Mesenteric fat pad (tissue), 1 donor: ENCODE measurements around the gene MGLL. TPM values are rescaled to one million over a fixed set of nuclear protein-coding genes. Genes with fewer than 3 reads are reported as not detected.
A peak's percentile ranks its signal among the peaks of the same experiment; 100 is the strongest.

Experiments used
- DNase-seq: peaks from one replicate; pipeline ENCODE4 v3.0.0-alpha.2; 2020; ENCODE audit warnings: low spot score
- total RNA-seq: library from RNA; stranded (reverse); fragmentation: NEBNext Ultra II Directional; extraction: Animal tissue kit (Norgen Biotek cat#: 25700); gene quantifications from one replicate; pipeline ENCODE4 v1.2.1, GENCODE V29; 2021
- donor health status: DM: yes; HTN: yes; CAD: no.

The MGLL gene
- total RNA-seq, 1 donor from 2014 or later = 301 TPM

- DNase-seq = no peak
Observed at GRCh38 chr3:127760361-127760760, 62.0 kb downstream of the MGLL start.

DNA sequence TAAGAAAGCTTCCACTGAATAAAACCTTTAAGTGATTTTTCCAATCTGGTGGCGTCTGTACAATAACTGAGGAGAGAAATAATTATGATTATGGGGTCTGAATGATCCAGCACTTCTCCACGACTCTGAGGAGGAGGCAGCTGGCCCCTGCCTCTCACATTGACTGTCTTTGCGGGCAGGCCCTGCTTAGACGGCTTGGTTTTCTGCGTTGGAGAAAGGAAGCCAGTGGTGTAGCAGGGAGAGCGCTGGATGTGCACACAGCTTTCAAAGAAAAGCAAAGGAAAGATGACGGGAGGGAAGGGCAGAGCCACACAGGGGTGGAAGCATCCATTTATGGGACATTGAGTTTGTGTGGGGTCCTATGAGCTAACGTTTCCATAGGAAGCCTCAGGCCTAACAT, 62.5 kb downstream of the MGLL start:
- no peak for DNase-seq

GRCh38 chr3:127758013-127758412, 64.3 kb downstream of the MGLL start:
- no peak for DNase-seq

- no peak for DNase-seq
Observed at GRCh38 chr3:127755305-127755681, 67.0 kb downstream of the MGLL start.

GRCh38 chr3:127754411-127755304, 67.7 kb downstream of the MGLL start:
- no peak for DNase-seq

DNA sequence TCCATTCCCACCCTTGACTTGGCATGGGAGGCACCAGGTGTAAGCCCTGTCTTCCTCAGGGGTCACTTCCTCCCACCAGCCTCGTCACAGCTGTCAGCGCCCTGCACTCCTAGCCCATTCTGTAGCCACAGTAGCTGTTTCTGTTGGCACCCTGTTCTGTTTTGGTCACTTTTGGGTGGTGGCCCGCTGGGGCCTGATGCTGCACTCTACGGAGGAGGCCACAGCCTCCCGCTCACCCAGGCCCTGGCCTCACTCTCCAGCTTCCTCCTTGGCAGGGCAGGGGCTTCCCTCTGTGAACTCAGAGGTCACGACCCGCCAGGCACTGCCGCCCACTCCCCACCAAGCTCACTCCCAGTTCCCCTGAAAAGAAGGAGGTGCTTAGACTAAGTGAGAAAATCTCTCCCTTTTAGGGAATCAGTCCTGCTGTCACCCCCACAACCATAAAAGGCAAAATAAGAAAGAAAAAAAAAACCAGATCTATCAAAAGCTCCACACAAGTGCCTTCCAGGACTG, 68.4 kb downstream of the MGLL start:
- DNase-seq = no peak

DNA sequence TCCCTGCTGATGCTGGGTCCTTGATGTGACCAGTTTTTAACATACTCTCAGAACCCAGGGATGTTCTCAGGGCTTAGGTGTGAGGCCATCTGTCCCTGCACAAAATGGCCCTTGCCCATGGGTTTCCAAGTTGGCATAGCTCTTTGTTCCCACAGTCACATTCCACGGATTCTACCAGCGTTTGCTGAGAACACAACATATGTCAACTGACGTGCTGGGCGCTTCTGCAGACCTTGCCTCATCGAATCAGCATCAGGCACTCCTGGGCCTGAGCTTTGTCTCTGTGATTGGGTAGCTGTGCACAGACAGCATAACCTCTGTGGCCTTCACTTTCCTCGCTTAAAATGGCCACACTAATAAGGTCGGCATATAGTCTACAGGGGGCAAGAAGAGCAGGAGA, 69.0 kb downstream of the MGLL start:
- DNase-seq = no peak

DNA sequence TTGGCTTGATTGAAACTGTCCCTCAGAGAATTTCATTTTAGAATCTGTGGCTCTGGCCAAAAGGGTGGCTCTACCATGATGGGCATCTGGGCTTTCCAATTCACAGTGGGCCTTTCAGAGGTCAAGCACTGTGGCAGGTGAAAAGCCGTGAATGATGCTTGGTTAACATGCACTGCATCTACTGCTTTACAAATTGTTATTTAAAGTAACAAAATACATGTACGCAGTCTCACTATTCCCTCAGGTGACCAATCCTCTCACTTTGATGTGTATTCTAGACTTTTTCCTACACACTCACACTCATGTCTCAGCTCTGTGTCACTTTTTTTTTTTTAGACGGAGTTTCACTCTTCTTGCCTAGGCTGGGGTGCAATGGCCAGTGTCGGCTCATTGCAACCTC, 70.5 kb downstream of the MGLL start:
- DNase-seq = no peak

GRCh38 chr3:127751163-127751621, 71.1 kb downstream of the MGLL start:
- peak; percentile 57 for DNase-seq

GRCh38 chr3:127750226-127751031, 71.9 kb downstream of the MGLL start:
- peak; percentile 22 for DNase-seq

GRCh38 chr3:127749787-127750225, 72.5 kb downstream of the MGLL start:
- DNase-seq = peak; percentile 60

DNA sequence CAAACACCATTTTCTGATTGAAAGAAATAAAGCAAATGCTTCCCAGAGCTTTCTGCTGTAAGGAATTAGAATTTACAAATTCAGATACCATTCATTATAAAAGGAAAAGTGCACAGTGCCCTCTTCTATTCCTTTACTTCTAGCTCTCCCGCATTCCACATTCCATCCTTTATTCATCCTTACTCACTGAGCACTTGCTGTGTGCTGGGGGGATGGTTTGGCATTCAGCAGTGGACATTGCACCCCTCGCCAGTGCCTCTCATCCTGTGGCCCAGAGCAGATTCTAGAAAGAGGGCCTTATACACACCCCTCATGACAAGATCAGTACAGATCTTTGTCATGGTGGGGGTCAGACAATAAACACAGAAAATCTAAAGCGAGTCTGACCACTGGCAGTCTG, 73.0 kb downstream of the MGLL start:
- peak; percentile 11 for DNase-seq

DNA sequence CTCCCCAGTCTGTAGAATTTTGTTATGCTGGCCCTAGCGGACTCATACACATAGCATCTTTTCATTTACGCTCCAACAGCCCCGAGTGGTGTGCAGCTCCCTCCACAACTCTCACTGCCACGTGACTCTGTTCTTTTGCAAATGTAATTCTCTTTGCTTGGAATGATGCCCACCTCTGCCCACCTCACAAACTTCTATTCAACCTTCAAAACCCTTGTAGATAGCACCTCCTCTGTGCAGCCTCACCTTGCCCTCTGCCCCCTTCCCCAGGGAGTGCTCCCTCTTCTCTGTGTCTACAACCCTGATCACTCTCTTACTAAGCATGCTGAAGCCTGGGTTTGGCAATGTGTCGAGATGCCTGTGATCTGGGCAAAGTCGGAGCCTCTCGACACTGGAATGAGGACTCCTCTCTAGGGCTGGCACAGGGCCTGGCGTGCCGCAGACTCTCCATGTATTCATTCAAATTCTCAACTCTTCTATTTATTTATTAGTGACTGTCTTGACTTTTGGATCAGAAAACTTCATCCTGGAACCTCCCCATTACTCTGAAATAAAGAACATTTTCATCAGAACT, 73.5 kb downstream of the MGLL start:
- peak; percentile 85 for DNase-seq

DNA sequence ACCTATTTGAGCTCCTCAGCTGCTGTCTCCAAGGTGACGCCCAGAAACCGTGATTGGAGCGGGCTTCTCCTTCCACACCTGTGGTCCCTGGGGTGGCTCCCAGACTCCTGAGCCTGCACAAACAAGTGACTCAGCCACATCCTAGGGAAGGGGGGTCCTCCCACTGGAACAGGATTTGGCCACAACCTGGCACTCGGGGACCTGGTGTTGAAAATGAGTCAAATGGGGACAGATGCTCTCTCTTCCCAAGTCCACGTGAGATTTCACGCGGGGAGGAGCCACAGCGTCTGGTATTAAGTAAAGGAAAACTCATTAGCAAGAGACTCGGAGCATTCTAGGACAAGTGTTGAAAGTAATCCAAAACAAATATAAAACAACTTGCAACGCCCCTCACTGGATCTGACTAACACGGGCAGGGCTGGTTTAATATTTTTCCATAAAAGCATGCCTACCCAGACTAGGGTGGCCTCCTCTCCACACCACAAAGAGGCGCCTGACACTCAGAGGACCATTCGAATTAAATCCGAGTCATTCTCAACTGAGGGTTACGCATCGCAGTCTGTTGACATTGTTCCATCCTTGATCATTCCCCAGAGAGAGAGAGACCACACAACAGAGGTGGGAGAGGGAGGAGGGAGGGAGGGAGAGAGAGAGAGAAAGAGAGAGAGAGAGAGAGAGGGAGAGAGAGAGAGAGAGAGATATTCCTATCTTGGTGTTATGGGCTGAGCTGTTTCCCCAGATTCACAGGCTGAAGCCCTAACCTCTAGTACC, 74.4 kb downstream of the MGLL start:
- peak; percentile 90 for DNase-seq

- DNase-seq = peak; percentile 80
Observed at GRCh38 chr3:127747066-127747465, 75.2 kb downstream of the MGLL start.

DNA sequence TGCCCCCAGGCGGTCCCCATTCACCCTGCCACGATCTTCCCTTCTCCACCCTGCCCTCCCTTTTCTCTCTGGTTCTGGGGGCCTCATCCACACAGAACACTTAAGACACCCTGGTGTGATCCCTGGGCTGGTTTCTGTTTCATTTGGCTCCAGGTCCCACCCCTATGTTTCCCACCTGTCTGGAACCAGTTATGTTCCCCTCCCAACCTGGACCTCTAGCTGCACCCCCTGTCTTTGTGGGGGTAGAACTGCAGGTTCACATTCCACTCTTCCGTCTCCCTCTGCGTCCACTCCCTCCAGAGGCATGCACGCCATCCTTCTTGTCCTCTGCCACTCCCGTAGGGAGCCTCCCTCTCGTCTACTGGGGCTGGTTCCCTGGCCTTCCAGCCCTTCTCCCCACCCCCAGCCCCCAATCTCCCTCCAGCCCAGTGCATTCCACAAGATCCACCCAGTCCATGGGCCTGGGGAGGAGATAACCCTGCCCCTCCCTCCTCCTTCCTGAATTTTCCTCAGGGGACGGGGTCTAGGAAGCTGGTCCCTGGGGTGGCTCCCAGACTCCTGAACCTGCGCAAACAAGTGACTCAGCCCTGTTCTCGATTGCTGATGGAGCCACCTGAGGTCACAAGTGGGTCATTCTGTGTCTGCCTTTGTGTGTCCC, 75.8 kb downstream of the MGLL start:
- peak; percentile 47 for DNase-seq

GRCh38 chr3:127745656-127746399, 76.5 kb downstream of the MGLL start:
- DNase-seq = peak; percentile 60

DNA sequence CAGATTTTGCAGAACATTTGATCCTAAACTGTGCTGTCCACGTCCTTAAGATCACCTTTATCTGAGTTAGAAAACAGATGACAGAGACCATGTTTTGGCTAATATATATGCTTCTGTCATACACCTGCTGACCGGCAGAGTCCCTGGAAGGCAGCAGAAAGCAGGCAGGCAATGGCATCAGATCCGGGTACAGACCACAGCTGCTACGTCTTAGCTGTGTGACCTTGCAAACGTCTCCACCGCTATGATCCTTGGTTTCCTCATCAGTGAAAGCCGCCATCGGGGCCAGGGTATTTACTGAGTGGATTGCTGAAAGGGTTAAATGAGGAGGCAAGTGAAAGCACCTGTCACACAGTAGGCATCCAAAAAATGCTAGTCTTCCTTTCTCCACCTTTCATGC, 77.4 kb downstream of the MGLL start:
- peak; percentile 41 for DNase-seq

GRCh38 chr3:127744253-127744815, 78.0 kb downstream of the MGLL start:
- DNase-seq = no peak
